NB4 (cell line): ENCODE data around the gene CLDN6.

Source experiments
- POLR2A ChIP-seq: IDR thresholded peaks from 2 replicates; pipeline ENCODE4 v1.6.1; 2011; ENCODE audit warnings: mild to moderate bottlenecking; ENCODE audit not compliant: insufficient read length; ENCODE audit errors: extremely low read depth
- TF ChIP-seq, protein P1 (sequence below): IDR thresholded peaks from one replicate; pipeline ENCODE4 v1.5.1; 2012; ENCODE audit warnings: low read depth, low read length

GRCh38 chr16:3062553-3062952 is 44.6 kb upstream of the CLDN6 start:
- TF ChIP-seq, protein P1, sequence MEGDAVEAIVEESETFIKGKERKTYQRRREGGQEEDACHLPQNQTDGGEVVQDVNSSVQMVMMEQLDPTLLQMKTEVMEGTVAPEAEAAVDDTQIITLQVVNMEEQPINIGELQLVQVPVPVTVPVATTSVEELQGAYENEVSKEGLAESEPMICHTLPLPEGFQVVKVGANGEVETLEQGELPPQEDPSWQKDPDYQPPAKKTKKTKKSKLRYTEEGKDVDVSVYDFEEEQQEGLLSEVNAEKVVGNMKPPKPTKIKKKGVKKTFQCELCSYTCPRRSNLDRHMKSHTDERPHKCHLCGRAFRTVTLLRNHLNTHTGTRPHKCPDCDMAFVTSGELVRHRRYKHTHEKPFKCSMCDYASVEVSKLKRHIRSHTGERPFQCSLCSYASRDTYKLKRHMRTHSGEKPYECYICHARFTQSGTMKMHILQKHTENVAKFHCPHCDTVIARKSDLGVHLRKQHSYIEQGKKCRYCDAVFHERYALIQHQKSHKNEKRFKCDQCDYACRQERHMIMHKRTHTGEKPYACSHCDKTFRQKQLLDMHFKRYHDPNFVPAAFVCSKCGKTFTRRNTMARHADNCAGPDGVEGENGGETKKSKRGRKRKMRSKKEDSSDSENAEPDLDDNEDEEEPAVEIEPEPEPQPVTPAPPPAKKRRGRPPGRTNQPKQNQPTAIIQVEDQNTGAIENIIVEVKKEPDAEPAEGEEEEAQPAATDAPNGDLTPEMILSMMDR, result no peak
- no peak for TF ChIP-seq POLR2A
